Measurements from ENCODE around the gene ZFP92.
"Not testable (repeated sequence)": the region's sequence is repeated elsewhere in the genome, so short reads cannot be mapped to it uniquely, and the experiment has no call there.

Gene ZFP92

DNA sequence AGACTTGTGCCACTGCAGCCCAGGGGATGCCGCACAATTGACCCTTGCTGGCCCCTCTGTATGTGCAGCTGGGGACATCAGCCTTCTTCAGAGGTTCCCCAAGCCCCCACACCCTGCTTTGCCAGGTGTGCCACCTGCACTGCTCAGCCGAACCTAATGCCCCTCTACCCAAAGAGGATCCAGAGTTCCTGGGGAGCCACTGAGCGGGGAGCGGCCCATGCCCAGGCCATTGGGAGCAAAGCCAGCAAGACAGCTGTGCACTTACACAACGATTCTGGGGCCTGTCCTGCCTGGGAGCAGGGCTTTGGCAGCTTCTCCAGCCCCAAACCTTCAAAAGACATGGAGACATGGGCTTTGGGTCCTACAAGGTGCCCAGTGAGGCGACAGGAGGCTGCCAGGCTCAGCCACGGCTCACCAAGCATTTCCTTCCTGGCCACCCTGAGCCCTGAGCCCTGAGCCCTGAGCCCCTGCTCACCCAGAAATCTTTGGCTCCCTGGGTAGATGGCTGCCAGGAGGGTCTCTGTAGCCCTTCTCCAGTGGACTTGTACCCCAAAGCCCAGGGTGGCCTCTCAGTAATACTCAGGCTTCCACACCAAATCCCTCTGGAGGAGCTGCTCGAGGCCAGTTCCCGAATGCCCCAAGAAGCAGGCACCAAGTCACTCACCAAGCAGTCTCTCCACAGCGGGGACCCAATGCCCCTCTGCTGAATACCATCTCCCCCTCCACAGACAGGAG is 23.1 kb upstream of the ZFP92 start:
- DNase-seq: no peak

DNA sequence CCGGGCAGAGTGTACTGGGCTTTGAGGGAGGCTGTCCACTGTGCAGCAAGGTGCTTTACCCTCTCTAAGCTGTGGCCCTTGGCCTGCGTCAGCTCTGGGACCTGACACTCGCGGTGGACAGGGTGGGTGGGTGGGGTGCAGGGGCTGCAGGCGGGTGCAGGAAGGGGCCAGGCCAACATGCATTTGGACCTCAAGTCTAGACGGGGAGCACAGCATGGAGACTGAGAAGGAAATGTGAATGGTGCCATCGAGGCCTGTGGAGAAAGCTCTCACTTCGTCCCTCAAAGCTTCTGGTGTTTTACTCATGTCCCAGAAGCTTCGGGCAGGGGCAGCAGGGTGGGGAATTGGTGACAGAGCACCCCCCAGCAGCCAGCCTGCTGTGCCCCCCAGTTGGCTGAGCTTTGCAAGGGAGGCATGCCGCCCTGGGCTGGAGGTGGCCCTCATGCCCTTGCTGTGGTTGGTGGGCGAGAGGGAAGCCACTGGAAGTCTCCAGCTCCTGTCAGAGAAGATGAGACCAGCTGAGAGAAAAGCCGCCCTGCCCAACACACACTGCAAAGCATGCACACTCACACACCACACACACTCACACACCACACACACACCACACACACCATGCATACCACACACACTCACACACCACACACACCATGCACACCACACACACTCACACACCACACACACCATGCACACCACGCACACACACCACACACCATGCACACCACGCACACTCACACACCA is 22.4 kb upstream of the ZFP92 start:
- DNase-seq: no peak

DNA sequence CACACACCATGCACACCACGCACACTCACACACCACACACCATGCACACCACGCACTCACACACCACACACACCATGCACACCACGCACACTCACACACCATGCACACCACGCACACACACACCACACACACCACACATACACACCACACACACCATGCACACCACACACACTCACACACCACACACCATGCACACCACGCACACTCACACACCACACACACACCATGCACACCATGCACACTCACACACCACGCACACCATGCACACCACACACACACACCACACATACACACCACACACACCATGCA is 21.9 kb upstream of the ZFP92 start:
- DNase-seq: not testable (repeated sequence)

DNA sequence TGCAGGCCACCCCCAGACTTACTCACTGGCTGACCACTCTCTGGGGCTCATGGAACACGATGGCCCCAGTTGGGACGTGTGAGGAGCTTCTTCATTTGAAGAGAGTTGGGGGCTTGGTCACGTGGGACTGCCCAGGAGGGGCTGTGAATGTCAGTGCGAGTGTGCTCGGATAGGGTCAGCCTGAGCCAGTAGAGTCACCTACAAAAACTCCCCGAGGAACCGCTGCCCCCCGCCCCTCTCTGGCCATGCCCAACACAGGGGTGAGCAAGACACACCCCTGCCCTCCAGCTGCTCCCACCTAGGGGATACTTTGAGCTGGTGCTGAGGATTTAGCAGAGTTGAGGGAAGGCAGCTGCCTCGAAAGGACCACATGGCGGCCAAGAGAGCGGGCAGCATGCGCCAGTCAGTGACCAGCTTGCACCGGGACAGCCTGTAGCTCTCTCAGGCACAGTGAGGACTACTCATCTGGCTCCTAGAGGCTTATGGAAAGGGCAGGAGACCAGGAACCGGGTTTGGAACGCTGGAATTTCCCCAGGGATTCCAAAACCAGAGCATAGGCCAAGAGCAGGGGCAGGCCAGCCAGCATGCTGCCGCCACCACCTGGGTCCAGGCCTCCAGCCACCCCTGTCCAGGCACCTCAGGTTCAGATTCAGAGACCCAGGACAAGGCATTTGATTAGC is 18.5 kb upstream of the ZFP92 start:
- DNase-seq: no peak

DNA sequence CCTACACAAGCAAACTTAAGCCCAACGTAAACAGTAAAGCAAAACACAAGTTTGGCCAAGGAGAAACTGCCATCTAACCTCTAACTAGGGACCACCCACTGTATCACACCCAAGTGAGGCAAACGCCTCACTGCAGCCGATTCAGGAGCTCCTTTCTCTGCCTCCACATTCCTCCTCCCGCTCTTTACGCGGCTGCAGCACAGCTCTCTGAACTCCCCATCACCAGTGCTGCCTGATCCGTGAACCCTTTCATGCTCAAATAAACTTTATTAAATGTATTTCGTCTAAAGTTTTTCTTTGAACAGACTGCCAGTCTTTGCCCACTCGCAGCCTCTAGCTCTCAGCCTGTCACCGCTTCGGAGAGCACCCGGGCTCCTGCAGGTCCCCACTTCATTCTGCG is 16.7 kb upstream of the ZFP92 start:
- DNase-seq: no peak

DNA sequence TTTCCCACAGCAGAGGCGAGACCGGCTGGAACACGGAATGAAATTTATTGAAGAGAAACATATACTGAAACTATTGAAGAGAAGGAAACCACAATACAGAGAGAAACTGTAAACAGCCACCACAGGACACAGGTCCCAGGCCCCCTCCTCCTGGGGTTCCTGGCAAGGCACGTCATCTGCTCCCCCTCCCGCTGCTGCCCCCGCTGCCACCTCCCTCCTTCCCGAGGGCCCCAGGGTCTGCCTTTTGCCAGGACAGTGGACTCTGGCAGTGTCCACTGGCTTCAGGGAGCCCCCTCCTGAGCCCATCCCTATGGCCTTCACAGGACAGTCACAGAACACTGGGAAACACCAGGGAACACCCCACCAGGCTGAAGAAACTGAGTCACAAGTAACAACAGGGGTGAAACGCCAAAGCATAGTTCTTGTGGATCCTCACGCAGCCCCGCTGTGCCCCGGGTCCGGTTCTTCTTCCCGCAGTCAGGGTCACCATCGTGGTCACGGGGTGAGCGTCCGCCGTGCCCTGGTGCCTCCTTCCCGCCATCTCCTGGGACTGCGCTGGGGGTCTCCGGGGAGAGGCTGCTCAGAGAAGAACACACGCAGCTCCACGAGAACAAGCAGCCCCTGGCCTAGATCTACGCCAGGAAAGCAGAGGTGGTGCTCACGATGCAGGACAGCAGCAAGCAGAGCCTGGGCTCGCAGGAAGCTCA is 15.5 kb upstream of the ZFP92 start:
- no peak for DNase-seq

DNA sequence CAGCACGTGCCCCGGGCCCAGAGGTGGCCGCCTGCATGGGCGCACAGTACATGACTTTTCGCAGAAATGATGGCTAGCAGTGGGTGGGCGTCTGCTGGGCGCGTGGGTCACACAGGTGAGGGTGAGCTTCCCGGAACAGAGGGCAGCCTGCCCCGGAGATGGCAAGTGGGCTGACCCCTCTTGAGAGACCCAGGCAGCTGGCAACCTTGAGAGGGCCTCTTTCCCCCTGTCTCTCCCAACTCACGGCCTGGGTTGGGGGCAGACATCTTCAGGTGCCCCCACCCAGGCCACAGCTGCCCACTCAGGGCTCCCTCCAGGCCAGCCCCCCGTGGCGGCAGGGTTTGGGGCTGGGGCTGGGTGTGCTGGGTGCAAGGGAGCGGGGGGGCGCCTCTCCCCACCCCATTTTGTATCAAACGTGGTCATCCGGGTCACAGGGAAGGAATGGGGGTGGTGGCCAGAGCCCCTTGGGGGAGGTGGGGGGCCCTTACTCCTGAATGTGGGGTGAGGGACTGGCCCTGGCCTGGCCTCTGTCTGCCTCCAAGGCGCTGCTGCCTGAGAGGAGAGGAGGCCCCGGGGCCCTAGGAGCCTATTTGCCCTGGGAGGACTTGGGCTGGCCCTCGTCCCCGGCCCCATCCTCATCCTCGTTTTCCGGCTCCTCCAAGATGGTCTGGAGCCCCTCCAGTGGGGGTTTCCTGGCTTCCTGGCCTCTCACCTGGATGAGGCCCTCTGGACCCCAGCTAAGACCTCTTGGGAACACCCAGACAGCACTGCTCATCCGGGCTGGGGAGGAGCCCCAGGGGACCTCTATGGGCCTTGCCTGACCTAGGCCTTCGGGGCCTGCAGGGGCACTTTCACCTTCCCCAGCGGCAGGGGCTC is 14.7 kb upstream of the ZFP92 start:
- no peak for DNase-seq

DNA sequence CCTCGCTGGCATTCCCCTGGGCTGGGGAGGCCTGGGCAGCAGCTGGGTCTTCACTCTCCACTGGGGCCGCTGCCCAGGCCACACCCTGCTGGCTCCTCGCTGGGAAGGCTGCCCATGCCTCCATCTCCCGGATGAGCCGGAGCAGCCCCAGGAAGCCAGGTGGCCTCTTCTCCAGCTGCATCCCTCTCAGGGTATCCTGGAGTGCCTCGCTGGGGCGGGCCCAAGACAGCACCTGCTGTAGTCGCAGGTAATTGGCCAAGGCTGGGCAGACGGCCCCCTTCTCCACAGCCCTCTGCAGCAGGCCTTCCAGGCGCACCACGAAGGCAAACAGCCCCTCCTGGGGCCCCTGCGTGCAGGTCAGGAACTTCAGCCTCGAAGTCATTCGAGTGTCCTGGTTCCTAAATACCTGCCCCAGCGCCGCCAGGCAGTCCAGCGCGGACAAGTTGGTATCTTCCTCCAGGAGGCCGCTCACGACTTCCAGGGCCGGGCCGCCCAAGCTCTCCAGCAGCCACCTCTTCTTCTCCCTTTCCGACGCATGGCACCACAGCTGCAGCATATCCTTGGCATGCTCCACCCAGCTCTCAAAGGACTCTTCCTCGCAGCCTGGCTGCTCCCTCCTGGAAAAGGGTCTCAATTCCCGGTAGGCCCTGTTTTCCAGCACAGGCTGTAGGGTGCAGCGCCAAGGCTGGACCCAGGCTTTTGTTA is 13.9 kb upstream of the ZFP92 start:
- no peak for DNase-seq

DNA sequence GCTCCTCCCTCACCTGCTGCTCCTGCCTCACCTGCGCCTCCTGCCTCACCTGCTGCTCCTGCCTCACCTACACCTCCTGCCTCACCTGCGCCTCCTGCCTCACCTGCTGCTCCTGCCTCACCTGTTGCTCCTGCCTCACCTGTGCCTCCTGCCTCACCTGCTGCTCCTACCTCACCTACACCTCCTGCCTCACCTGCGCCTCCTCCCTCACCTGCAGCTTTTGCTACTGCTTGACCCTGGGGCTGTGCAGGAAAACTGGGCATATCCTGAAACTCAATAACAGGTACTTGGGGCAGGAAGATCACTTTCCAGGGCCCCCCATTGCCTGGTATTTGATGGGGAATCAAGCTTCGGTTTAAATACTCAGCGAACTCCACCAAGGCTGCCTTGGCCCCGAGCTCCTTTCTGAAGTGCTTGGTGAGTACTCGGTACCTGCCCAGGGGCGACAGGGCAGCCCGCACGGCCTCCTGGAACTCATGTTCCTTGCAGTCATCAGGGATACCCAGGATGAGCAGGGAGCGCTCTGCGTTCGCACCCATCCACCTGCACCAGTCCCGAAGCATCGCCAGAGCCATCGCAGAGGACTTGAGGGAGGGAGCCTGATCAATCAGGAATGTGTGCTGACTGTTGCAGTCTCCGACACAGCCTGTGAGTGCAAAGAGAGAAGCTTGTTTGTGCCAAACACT is 12.9 kb upstream of the ZFP92 start:
- no peak for DNase-seq

DNA sequence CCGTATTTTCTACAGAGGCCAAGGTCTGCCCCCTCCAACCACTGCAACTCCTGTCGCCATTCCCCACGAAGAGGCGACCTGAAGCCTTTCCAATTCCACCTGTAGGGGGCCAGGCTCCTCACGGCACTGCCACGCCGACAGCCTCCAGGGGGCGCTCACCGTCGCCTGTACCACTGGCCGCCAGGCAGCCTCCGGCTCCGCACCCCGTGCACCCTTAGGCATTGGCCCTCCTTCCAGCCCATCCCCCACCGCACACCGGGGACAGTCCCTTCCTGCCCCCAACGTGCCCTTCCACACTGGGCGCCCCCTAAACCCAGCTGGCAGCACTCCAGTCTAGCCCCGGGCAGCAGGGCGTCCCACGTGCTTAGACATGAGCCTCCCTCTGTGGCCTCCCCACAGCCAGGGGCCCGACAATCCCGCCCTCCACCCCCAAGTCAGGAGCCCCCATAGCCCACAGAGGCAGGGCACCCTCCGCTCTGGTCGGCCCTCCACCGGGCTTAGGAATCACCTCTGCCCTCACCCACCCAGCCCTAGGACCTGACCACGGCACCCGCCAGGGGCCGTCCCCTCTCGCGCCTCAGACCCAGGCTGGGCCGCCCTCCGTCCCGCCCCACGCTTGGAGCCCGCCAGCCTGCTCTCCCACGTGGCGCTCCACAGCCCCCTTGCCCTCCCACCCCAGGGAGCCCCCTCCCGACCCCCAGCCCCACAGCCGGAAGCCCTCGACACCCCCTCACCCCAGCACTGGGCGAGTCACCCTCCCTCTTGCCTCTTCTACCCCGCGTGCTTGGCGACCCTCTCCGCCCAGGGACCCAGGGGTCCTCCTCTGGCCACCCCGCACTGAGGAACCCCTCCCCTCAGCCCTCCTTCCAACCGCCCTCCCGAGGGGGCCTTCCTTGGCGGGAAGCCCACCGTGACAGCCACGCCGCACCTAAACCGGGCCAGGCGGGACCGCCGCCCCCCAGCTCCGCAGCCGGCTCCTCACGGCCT is 10.8 kb upstream of the ZFP92 start:
- DNase-seq: peak; percentile 58

DNA sequence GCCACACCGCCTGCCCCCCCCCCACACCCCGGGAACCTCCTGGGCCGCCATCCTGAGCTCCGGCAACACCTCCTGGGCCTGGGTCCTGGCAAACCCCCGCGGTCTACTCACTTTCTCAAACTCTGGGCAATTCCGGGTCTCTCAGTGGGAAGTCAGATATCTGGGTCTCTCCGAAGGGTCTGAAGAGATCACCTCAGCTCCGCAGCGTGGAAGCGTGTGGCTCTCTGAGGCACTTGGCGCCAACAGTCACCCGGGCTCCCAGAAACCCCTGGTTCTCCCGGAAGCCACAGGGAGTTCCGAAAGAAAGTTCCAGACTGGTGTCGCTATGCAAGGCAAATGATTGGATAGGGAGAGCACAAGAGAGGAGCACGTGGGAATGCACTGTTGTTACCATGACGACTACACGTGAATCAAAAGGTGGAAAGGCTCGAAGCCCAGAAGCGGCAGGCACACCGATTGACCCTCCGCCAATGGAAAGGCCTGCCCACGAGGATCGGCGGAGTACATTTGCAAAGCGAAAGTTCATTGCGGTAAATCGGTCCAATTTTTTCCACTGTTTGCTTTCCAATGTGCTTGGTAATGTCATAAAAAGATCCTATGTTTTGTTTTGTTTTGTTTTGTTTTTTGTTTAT is 10.0 kb upstream of the ZFP92 start, which contains the start of gene PNMA6E:
Gene PNMA6E (minus strand): TSS at position 218 of the 632 bp plus-strand sequence. CDS start 2,501 bp downstream, outside the sequence.
- DNase-seq: no peak

DNA sequence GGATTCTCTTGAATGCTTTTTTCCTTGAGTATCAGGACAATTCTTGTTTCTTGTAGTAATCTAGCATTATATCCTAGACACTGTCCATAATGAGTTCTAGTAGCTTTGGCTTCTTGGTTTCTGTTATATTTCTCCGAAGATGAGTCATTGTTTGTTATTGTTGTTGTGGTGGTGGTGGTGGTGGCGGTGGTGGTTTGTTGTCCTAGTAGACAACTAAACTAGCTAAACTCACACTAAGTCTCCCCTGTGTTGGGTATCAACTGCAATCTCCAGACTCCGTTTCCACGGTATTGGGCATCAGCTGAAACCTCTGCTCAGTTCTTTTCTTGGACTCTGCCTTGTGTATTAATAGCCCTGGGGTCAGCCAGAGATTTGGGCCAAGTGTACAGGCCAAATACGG is 6.9 kb upstream of the ZFP92 start:
- not testable (repeated sequence) for DNase-seq

DNA sequence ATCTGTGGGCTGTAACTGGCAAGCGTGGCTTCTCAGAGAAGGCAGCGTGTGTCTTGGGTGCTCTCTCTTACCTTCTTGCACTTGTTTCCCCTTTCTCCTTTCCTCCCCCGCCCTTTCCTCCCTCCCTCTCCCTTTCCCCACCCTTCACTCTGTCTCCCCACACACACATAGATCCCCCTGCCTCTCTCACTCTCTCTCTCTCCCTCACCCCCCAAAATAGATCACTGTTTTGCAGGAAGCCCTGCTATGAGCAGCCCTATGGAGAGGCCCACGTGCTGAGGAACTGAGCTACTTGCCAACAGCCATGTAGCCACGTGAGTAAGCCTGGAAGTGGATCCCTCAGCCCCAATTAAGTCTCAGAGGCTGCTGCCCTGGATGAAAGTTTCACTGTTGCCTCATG is 5.8 kb upstream of the ZFP92 start:
- DNase-seq: no peak

DNA sequence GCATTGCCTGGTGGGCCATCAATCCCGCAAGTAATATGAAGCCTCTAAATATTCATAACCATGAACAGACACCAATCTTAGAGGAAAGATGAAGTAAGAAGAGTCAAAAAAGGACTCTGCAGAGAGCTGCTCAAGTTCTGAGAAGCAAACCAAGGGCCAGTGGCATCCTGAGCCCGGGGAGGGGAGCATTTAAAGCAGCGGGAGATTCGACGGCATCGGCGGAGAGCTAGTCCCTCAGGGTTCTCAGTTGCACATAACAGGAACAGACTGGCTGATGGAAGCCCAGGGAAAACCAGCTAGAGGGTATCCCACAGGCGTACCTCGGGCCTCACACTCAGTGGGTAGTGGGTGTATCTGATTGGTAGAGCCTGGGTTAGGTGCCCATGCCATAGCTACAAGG is 5.3 kb upstream of the ZFP92 start:
- no peak for DNase-seq

DNA sequence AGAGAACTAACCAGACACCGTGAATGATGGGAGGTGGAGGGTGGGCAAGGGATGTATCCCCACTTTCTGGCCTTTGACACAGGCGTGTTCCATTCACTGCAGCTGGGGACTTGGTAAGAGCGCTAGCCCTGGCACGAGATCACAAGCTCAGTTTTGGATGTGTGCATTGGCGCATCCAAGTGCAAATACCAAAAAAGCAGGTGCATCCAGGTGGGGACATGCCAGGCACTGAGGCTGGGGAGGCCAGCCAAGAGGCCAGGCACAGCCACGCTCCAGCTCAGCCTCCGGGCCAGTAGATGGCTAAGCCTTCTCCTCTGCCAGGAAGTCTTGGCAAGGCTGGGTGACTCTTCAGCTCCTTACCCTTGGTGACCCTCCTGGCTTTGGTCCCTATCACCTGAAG is 4.4 kb upstream of the ZFP92 start:
- DNase-seq: no peak

DNA sequence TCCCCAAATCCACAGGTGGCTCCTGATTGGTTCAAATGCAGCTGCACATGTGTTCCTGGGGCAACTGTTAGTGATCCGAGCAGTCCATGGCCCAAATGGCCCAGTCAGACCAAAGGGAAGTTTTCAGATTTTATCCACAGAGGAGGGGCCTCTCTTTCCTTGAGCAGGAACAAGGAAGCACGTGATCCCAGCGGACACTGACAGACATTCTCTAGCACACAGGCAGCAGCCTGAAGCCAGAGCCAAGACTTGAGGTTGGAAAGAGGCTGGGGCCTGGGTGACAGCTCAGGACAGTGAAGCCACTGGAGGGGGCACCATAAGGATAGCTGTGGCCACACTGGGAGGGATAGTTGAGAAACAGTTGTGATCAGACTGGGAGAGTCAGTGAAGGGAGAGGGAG is 3.5 kb upstream of the ZFP92 start:
- DNase-seq: no peak

DNA sequence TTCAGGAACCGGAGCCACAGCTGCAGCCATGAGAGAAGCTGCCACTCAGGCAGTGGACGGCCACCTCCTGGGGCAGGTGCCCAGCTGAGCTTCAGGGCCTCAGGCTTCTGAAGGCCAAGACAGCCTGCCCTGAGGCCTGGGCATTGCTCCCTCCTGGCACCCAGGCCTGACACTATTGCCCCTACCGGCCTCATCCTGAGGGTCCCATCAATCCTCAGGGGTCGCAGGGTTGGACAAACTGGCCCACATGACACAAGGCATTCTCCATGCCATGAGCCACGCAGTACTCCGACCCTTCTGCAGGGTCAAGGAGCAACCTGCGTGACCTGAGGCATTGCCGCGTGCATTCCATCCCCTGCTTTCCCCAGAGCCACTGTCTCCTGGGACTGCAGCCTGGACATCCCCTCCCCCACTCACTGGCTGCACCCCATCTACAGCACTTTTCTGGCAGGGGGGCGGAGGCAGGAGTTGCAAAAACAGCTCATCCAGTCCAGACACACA is 3.0 kb upstream of the ZFP92 start:
- no peak for DNase-seq

DNA sequence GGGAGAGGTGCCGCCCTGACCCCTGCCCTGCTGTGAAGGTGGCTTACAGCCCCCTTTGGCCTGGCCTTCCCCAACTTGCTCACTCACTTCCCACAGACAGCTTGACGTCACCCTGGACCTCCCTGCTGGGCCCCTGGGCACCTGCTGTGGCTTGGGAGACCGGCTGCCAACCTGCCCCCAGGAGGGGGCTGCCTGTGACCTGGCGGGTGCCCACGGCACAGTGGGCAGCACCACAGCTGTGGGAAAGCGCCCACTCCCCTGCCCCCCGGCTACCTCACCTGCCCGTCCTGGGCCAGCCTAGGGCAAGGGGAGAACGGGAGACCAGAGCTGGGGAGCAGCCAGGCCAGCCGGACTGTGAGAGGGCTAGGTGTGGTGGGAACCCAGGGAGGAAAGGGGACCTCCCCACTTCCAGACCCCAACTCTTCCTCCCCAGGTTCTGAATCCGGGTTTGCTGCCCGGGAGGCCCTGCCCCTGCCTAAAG is 2.4 kb upstream of the ZFP92 start:
- DNase-seq: no peak

Data from stimulated activated CD4-positive, alpha-beta T cell treated with anti-CD3 and anti-CD28 coated beads, Interleukin-4, amount 100 ng/mL, for 1 hour (primary cell).